GM04504 (cell line): Measurements from ENCODE around the gene SLC5A2.
"Not testable (repeated sequence)": the region's sequence is repeated elsewhere in the genome, so short reads cannot be mapped to it uniquely, and the experiment has no call there.

Experiments
- DNase-seq: peaks from one replicate; pipeline ENCODE4 v3.0.0-alpha.2; 2012; ENCODE audit warnings: low read depth

Gene SLC5A2

DNA sequence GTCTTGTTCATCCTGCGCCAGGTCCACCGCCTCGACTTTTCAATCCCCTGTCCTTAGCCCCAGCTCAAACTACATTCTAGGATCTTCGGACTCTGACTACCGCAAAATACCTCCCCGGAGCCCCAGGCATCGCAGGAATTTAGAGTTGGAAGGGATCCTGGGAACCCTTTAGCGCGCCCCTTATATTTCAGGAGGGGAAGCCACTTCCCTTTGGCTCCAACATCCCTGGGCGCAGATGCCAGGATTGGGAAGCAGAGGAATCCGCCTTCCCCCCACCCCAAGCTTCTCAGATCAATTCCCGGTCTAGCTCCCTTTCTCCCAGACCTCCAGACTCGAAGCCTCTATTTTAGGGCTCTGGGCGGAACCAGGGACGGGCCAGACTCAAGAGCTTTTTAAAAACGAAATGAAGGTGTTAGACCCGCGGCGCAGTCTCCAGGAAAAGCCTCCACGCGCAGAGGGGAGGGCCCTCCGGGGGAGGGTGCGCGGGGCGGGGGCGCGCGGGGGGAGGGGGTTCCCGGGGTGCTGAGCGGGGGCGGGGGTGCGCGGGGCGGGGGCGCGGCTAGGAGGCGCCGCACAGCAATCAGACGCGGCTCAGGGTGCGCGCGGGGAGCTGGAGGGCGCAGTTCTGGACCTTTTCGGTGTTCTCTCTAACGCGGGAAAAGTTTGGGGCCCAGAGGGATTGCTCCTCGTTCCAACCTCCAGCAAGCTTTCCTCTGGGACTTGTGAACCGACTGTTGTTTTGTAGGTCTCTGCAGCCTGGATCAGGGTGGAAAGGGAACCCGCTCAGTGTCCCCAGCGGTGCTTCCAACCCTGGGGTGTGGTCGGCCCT lies 46.4 kb downstream of the SLC5A2 start:
- DNase-seq: peak; percentile 0

DNA sequence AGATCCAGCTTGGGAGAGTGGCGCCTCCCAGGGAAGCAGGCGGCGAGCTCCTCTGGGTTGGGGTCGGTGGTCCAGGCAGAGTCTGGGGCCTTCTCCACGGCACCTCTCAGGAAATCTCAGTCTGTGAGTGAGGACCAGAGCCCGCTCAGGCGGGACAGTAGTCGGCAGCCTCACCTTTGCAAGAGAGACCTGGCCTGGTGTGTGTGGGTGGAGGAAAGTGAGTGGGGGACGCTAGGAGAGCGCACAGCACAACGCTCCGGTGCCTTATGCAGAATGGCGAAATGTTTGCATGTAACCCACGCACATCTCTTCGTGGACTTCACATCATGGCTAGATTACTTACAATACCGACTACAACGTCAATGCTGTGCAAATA lies 47.0 kb downstream of the SLC5A2 start:
- no peak for DNase-seq

DNA sequence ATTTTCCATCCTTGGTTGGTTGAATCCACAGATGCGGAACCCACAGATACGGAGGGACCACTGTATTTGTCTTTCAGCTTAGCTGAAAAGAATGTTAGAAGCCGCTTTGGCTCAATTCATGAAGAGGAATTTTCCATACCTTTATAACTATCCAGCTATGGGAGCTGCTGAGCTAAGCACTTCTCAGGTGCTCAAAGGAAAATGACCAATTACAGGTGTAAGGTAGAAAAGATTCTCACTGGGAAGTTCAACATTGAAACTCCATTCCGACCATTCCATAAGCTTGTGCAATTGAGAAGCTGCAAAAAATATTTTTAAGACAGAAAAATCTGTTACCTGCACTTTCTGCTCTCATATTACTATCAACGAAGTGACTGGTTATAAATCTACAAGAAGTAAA lies 47.5 kb downstream of the SLC5A2 start:
- DNase-seq: no peak

DNA sequence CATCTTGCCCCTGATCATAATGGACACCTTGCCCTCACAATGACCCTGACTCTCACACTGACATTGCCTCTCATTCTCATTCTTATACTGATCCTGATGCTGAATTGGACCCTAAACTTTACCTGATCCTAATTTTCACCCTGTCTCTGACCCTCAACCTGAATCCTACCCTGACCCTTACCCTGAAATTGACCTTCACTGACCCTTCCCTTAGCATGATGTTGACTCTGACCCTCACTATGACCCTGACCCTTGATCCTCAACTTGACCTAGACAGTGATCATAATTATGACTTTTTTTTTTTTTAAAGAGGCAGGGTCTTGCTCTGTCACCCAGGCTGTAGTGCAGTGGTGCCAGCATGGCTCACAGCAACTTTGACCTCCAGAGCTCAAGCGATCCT lies 48.2 kb downstream of the SLC5A2 start:
- DNase-seq: no peak

DNA sequence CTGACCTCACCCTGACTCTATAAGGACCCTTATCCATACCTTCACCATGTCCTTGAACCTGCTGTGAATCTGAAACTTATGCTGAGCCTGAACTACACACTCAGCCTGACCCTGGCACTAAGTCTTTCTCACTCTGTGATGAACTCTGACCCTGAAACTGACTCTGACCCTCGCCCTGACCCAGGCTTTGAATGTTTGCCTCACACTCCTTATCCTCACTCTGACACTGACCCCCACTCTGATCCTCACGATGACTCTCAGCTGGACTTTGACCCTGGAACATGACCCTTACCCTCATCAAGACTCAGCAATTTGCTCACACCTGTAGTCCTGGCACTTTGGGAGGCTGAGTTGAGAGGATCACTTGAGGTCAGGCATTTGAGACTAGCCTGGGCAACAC lies 49.2 kb downstream of the SLC5A2 start:
- no peak for DNase-seq

DNA sequence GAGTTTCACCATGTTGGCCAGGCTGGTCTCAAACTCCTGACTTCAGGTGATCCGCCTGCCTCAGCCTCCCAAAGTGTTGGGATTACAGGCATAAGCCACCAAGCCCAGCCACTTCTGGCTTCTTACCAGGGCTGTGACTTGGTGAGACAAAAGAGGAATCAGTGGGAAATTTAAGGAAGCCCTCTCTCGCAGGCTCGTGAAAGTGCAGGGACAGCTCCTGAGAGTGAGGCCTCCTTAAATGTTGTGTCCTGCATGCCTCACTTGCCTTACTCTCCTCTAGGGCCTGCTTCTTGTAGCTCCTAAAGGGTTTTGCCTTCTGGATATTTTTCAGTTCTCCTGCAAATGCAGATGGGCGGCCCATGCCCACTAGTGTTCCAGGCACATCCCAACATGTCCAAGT lies 50.0 kb downstream of the SLC5A2 start:
- no peak for DNase-seq

DNA sequence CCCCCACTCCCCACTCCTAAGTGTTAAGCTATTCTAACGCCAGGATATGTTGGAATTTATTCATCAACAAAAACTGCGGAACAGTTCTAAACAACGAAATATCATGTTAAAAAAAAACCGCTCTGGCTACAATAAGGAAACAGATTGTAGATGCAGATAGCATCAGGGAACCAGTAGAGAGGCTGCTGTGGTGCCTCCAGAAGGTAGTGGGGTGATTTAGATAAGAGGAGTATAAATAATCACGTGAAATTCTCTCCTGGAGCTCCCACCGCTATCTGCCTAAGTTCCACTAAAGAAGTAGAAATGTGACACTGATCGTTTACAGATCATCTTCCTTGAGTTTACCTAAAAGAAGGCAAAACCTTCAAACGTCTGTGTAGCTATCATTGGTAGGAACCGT lies 52.8 kb downstream of the SLC5A2 start:
- no peak for DNase-seq

DNA sequence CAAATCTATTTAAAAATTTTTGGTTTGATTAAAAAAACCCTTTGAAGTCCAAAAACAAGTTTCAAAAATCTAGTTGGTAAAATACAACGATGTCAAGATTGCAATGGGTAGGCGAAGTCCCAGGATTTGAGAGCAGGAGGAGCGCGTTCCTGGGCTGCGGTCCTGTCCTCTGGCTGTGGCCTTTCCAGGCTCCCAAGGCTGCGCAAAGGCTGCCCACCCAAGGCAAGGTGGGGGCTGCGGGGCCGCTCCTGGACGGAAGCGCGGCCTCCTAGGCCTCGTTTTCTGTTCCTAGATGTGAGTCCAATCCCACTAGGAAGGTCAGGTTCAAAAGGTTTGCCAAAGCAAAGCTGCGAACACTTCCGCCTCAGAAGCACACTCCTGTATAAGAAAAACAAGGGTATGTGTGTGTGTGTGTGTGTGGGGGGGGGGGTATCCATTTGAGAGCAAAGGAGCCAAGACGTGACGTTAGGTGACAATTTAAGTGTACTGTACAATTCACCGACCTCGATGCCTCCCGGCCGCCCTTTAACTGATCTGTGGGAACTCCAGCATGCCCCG lies 54.0 kb downstream of the SLC5A2 start:
- DNase-seq: no peak

DNA sequence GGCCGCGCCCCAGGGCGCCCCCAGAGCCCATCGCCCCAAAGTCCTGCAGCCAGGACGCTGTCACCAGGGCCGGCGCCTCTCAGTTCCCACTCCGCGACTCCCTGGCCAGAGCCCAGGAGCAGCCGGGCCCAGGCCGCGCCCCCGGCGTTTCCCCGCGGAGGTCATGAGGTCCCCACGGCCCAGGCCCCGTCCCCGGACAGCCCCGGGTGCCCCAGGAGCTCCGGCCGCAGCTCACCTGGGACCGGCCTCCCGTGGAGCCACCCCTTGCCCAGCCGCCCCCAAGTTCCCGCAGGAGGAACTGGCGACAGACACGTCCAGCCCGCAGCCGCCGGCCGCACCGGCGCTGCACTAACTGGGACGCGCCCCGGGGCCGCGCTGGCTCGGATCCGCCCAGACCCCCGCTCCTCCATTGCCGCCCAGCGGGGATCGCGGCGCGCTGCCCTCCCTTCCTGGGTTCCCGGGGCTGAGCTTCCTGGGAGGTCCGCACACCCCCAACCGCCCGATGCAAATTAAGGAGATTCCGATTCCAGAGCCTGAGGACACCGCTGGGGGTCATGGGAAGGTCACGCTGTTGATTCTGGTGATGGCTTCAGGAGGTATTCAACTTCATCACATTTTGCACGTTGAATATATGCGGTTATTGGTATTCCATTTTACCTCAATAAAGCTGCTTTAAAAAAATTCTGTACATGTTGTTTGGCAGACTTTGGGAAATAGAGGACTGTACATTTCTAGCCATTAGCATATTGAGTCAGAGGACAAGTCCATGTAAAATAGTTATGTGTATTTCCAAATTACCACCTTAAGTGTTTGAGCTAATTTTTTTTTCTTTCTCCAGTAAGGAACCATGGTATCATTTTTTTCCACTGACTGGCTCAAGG lies 54.7 kb downstream of the SLC5A2 start:
- DNase-seq: no peak

DNA sequence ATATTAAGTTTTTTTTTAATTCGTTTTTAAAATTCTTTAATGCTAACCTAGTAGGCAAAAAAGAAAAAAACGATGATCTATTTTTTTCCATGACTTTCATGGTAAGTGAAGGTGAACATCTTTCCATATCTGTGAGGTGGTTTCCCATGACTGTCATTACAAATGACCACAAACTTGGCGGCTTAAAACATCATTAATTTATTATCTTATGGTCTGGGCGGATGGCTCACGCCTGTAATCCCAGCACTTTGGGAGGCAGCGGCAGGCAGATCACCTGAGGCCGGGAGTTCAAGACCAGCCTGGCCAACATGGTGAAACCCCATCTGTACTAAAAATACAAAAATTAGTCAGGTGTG lies 55.3 kb downstream of the SLC5A2 start:
- not testable (repeated sequence) for DNase-seq

DNA sequence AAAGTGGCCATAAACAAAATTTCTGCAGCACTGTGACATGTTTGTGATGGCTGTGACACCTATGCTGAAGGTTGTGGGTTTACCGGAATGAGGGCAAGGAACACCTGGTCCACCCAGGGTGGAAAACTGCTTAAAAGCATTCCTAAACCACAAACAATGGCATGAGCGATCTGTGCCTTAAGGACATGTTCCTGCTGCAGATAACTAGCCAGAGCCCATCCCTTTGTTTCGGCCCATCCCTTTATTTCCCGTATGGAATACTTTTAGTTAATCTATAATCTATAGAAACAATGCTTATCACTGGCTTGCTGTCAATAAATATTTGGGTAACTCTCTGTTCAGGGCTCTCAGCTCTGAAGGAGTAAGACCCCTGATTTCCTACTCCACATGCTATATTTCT lies 56.8 kb downstream of the SLC5A2 start:
- not testable (repeated sequence) for DNase-seq
